ENCODE measurements around the gene FAM72C.
"Not testable (repeated sequence)": the region's sequence is repeated elsewhere in the genome, so short reads cannot be mapped to it uniquely, and the experiment has no call there.

The FAM72C gene

DNA sequence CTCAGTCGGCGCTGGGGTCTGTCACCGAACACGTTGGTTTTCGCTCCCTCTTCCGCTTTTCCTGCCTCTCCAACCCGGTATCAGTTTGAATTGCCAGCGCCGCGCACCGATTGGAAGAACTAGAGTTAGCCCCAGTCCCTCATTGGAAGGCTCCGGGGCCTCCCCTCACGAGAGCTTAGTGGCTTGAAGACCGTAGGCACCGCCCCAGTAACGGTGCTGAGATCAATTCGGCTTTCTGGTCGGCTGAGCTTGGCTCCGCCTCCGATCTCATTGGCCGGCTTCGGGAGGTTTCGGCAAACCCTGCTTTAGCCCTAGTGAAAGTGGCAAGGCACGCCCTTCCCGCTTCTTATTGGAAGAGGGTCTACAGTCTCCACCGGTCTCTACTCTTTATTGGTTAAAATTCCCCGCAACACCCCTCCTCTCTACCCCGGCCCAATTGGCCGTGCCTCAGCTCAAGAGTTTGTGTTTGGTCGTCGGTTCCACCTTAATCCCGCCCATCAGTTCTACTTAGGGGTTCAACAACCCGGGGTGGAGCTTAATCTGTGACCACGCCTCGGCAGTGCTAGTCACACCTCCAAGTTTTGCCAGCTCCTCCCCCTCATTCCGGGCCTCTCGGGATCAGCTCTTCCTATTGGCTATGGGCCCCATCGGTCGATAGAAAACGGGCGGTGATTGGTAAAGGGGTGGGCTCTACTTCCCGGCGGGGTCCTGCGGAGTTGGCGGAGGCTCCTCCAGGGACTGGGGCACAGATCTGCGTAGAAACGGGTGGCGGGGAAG is at the start of gene FAM72C:
Gene FAM72C (minus strand): TSS at position 63 of the 777 bp plus-strand sequence. CDS start 845 bp downstream, outside the sequence.
- not testable (repeated sequence) for H3K27ac ChIP-seq

DNA sequence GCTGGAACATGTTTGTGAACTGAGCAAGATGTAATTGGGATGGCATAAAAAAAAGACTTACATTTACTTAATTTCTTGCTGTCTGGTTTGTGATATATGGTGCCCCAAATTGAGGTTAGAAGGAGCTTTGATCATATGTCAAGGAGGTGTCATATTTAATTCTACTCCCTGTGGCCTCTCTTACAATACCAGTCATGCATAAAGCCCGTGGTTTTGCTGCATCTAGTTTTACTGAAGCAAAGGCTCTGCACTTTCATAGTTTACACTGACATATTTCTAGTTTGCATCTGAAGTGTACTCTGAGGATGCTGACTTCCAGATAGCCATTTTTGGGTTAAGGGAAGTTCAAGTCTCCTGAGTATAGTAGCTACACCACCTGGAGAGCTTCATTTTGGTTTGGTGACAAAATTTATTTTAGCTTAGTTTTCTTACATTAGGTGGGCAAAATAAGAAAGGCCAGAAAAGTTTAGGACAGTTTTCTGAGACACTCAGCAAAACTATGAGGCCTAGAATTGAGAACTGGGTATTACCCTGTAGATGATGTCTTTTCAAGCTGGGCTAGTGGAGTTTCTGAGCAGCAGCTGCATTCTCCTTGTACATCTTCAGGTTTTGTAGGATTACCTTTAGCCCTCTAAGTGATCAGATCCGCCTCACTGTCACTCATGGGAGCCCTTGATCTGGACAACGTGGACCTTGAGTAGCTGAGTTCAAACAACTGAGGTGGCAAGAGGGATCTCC is 48.4 kb upstream of the FAM72C start:
- not testable (repeated sequence) for H3K27ac ChIP-seq

DNA sequence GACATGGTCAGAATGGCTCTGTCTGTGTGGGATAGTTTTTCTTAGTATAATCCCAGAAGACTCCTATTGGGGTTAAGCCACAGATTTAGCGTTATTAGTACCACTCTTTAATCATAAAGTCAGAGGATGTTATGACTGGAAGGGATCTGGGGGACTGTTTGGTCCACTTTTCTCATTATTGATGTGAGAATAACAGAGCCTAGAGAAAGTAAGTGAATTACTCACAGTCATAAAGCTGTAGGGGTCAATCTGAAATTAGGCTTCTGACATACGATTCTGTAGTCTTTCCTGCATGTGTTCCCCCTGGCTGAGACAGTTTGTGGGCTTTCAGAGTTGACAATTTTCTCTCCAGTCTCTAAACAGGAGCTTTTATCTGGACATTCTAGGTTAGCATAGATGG is 47.3 kb upstream of the FAM72C start:
- not testable (repeated sequence) for H3K27ac ChIP-seq

DNA sequence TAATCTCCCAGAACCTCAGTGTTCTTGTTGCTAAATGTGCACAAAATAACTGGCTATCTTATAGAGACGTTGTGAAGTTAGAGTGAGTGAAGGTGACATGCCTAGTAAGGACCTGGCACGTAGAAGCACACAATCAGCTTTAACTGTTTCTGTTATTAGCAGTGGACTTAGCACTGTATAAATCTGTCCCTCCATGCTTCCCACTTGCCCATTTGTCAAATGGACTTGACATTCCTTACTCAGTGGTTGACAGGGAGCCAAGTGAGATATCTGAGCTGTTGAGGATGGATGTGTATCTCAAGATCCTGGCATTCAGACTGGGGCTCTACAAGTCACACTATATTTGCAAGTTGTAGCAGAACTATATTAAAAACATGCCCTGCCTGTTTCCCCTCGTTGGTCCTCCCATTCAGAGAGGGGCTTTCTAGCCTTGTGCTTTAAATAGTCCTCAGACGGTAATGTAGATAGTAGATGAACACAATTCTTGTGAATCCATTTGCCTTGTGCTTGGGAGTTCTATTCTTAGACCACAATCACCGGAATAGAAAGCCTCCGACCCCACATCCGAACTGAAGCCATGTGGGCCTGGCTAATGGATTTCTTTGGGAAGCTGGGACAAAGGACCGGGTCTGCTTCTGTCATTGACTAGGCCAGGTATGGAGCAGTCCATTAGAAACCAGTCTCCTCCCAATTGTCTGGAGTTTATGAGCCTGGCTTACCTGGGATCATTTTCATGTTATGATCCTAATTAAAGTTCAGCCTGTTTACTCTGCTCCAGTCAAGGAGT is 43.6 kb upstream of the FAM72C start:
- not testable (repeated sequence) for H3K27ac ChIP-seq

DNA sequence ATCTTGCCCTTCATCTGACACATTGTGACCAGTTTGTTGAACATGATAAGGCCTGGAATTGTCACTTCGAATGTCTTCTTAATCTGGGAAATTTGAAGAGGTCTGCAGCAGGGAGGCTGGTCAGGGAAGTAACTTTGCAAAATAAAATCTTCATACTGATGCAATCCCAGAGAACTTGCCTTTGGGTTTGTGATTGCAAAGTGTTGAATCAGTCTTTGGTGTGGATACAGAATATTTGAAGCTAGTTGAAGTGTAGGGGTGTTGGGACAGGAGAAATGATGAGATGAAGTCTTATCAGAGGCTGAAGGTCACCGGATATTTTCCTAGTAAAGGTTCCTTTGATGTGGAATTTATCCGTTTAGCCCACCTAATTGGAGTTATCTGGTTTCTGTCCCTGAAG is 42.7 kb upstream of the FAM72C start:
- H3K27ac ChIP-seq: not testable (repeated sequence)

DNA sequence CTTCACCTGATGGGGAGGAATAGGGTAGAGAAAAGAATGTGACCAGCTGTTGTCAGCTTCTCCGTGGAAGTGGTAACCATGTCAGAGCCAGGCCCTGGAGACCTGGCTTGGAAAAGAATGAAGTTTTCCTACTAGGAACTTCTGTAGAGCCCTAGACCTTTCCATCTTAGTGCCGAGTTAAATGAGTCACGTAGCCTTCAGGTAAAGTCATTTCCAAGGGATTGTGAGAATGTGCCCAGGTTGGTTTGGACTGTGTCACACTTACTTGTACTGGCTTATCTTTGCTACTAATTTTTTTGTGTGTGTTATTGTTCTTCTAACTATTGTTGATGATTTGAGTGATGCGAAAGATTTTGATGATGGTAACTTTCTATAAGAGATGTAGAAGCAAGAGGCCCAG is 42.3 kb upstream of the FAM72C start:
- not testable (repeated sequence) for H3K27ac ChIP-seq

DNA sequence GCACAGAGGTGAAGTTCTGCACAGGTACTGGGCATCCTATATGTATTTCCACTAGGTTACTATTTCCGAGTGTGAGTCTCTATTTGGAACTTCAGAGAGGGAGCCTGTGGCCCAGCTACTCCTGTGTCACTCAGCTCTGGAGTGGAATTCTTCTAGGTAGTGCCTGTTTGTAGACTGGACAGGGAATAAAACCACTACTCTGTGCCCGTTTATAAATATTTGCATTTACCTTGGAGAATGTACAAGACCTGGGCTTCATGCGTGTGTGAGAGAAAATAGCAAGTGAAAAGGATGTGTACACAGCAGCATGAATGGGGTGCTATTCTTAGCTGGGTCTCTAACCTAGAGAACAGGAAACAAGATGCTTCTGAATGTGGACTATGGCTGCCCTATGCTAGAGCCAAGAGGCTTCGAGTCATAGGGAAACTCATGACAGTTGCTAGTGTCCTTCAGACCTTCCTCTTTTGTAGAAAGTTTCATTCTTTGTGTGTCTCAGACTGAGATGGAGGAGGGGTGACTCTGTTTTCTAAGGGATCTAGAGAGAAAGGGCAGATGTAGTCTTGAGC is 40.5 kb upstream of the FAM72C start:
- not testable (repeated sequence) for H3K27ac ChIP-seq

DNA sequence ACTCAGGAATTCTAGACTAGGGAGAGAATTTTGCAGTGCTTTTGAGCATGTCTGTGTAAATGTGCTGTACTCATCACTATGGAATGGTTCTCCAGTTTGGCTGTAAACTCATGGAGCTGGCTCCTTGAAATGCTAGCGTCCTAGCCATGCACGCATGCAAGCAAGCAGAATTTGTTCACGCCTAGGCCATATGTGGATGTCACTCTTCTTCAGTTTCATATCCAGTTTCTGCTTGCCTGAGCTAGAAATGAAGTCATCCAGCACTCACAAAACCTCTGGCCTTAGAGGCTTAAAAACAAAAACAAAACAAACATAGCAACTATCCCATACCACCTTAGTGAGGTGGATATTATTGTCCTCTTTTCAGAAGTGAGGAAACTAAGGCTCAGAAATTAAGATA is 37.6 kb upstream of the FAM72C start:
- not testable (repeated sequence) for H3K27ac ChIP-seq

DNA sequence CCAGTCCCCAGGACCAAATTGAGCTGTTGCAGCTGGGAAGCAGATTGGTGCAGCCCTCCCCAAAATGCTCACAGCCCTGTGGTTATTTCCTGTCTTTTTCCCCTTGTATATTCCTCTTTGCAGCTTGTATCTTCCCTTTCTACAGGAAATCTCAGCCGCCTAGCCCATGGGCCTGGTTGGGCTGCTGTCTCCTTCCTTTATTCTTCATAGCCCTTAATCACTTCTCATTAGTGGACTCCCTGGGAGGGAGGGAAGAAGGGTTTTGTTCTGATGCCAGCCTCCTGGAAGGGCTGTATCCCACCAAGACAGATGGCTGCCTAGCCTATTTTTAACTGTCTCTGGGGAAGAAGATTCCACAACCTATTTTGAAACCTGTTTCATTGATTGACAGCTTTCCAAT is 32.5 kb upstream of the FAM72C start:
- H3K27ac ChIP-seq: not testable (repeated sequence)

DNA sequence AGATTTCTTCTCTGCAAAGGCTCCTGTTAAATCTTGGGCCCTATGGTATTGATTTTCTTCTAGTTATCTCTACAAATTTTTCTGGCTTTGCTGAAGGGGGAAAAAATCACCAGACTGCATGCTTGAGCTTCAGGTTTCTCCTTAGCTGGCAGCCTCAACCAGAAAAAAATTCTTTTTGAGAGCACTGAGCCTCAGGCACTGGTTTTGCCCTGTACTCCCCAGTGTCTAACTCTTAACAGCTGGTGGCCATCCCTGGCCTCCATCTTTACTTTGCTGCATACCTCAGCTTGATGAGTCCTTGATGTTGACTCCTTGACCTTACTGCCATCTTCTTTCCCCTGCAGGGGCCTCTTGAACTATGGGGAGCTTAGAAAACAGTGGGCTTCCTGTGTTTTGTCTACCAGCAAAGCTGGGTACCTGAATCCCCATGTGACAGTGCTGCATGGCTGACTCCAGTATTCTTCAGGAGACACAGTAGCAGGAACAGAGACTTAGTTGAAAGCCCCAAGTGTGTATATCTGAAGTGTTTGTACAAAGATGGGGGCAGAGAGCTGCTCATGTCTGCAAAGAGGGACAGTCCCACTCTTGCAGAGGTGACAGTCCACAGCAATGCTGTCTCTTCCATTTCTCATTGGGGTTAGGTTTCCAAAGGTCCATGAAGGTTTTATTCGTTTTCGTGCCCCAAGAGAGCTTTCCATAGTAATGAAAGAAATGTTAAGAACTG is 31.7 kb upstream of the FAM72C start:
- not testable (repeated sequence) for H3K27ac ChIP-seq

DNA sequence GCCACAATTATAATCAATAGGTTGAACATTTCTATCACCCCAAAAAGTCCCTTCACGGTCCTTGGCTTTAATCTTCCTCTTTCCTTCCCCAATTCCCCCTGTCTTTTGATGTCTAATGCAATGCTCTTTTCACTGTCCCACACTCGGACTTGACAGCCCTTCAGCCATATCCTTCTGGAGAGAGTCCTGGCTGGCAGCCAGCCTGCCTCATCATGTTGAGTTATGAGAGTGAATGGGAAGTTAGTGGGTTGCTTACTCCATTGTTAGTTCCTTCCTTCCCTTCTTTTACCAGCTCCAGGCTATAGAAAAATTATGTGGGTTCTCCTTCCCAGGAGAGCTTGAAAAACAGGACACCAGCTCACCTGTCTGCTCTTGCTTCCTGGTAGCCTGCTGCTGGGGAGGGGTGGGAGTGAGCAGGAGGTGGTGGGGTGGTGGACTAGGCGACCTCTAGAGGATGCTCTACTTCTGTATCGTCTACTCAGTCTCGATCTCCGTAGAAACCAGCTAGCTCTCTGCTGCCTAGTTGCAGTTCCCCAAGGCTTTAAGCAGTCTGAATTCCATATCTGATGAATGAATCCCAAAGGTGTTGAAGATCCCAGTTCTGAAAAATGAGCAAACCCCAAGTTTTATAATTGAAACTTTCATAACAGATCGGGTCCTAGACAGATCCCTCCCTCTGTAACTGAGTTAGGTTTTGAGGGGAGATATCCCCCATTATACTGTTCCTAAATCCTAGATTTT is 30.5 kb upstream of the FAM72C start:
- H3K27ac ChIP-seq: not testable (repeated sequence)

DNA sequence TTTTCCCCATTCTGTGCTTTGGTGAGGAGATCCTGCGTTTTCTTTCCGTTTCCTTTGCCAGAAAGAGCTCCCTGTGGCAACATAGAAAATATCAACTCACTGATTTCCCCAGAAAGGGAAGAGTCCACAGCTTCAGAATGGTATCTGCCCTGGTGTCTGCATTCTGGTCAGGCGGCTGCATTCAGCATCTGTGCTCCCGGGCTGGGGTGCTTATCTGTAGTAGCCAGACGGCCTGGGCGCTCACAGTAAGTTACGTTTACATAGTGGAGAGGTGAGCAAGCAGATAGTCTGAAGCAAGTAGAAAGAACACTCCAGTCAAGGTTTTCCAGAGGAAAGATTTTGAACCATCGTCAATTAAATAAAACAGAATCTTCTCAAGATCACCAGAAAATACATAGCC is 29.3 kb upstream of the FAM72C start:
- not testable (repeated sequence) for H3K27ac ChIP-seq

DNA sequence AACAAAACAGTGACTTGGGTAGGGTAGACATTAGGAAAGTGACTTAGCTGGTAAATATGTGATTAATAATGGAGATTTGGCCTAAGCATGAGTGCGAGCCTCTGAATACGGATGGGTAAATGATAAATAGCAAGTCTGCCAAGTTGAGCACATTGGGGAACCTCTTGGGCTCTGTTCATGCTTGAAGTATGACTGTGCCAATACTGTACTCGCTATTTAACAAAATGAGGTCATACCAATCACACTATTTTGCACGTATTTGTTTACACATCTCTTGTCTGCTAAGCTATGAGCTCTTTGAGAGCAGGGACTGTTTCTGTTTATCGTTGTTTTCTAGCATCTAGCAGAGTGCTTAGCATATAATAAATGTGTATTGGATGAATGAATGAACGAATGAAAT is 24.2 kb upstream of the FAM72C start:
- H3K27ac ChIP-seq: not testable (repeated sequence)

DNA sequence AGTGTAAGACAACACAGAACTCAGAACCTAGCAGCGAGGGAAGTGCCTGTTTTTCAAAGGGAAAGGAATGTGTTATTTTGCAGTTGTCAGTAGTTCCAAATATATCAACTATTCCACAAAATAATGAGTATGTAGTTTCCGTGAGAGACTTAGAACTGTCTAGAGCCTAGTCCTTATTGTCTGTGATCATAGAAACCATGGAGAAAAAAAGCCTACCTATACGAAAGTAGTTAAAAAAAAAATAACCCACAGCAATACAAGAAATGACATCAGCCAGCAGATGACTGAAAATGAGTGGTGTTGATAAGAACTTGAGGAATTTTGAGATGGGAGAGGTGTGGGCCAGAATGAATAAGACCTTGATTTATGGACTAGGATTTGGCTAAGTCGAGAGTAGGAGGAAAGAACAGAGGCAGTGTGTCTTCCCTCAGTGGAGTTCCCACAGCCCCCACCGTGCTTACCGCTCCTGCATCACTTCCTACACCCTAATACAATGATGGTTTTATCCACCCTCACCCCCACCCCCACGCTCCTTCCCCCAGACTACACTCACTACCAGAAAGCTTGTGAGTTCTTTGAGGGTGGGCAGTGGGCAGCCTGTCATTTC is 21.6 kb upstream of the FAM72C start:
- H3K27ac ChIP-seq: not testable (repeated sequence)

DNA sequence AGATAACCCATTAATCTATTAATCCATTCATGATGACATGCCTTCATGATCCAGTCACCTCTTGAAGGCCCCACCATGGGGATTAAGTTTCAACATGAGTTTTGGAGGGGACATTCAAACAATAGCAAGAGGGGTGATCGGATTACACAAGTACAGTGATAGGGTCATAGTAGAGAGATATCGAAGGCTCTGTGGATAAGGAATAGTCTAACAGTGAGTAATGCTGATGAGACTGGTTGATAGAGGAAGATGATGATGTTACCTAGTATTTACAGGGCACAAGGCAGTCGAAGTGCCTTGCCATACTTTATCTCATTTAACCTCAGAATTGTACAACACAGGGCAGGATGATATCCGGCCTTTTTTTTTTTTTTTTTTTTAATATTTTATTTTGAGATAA is 18.9 kb upstream of the FAM72C start:
- H3K27ac ChIP-seq: not testable (repeated sequence)

DNA sequence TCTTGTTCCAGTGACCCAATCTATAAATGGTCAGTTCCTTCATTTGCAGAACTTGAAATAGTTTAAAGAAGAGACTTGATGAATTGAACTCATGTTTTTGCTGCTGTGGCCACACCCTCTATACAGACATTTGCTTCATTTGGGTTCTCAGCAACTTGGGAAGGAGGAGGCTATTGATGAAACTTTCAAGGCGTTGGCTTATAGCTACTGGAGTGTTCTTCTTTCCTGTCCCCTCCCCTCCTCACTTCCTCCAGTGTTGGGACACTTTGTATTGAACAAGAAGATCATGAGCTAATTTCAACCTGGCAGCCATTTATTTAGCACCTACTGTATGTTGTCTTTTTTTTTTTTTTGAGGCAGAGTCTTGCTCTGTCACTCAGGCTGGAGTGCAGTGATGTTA is 17.9 kb upstream of the FAM72C start:
- H3K27ac ChIP-seq: not testable (repeated sequence)

DNA sequence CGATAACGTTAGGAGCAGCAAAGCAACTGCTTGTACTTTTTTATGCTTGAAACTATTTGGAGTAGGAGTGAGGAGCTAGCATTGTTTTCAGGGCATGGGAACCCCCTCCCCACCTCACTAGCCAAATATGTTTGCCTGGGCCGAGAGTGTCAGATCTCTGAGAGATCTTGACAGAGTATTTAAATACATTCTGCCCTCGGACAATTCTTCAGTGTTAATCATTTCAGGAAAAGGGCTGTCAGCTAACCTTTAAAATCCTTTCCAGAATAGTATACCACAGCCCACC is 17.6 kb upstream of the FAM72C start:
- H3K27ac ChIP-seq: not testable (repeated sequence)

DNA sequence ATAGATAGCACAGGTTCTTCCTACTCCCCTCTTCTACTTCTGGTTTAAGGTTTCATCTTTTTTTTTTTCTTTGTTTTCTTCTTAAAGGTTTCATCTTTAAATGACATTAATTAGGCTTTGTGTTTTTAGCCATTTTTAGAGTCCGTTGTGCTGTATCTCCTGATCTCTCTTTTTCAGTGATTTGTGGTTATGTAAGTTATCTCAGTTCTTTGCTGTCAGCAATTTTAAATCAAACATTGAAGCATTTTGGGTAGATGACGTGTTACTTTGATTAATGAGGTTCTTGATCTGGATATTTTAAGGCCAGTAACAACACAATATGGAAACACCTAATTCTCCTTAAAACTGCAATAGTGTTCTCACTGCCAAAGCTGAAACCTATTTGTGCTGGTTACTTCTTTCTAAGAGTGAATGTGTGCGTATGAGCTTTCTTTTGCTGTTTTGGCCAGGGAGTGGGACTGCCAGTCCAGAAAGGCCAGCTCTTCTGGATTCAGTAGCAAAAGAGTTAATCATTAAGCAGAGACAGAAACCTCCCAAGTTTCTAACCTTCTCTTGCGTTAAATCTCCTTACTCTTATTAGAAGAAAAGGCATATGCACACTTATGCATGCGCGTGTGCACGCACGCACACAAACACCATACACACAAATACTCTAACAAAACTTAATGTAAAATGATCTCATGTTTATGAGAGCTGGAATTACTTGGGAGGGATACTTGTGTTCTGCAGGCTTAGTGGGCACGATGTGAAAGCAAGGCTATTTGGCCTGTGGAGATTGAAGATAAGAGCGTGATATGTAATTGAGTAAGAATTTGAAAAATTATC is 17.0 kb upstream of the FAM72C start:
- H3K27ac ChIP-seq: not testable (repeated sequence)

DNA sequence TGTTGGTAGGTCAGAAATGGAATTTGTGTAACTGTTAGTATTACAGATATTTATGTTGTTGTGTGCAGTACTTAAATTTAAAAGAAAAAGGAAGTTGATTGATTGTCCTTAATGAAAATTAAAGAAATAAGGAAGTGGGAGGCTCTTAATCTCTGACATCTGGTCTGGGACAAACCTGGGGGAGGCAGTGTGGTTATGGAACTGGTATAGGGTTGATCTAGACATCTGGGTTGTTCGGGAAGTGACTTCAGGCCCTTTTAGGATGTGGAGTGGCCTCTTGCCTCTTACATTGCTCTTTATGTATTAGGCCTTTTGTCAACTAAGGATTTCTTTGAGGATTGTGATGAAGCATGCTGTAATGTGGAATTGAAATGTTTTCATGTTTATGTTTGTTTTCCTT is 16.1 kb upstream of the FAM72C start:
- not testable (repeated sequence) for H3K27ac ChIP-seq
